ENCODE measurements around the gene ACTL6B. TPM values are rescaled to one million over a fixed set of nuclear protein-coding genes. Genes with fewer than 3 reads are reported as not detected.

The ACTL6B gene
- total and polyA plus RNA-seq, 2 experiments from 2014 or later = not detected

- no peaks in the 10 kb centered on the region for H3K27me3 ChIP-seq
- TF ChIP-seq CTCF (IDR thresholded peaks at IDR 0.05; ENCODE audit: low read depth, low read length) = no peak
- no peak overlapping the region for H3K27ac ChIP-seq
- no peak for DNase-seq (ENCODE audit: low read depth in 1 of 2, low spot score in 1 of 2)
- H3K4me1 ChIP-seq (ENCODE audit: low read depth) = peaks cover 16% of the 10 kb centered on the region
- H3K4me3 ChIP-seq = no peak overlapping the region
- H3K9me3 ChIP-seq (ENCODE audit: low read depth) = no peaks in the 10 kb centered on the region
- no peaks in the 10 kb centered on the region for H3K36me3 ChIP-seq
Observed at GRCh38 chr7:100595188-100595587, 61.1 kb downstream of the ACTL6B start.

Other genes with a start within 250 kb of the ACTL6B start
- 7.9 and 8.1 TPM in 2 replicates for gene ZCWPW1, start 227.7 kb downstream of the ACTL6B start, total RNA-seq
- 13.0 and 18.0 TPM in 2 replicates for gene ZCWPW1, start 227.7 kb downstream of the ACTL6B start, polyA plus RNA-seq
- gene MEPCE, start 226.6 kb downstream of the ACTL6B start, total RNA-seq = 28.5 and 41.7 TPM in 2 replicates
- 21.5 and 27.0 TPM in 2 replicates for gene MEPCE, start 226.6 kb downstream of the ACTL6B start, polyA plus RNA-seq
- 51.5 and 81.5 TPM in 2 replicates for gene PPP1R35, start 220.0 kb downstream of the ACTL6B start, total RNA-seq
- 78.7 and 108 TPM in 2 replicates for gene PPP1R35, start 220.0 kb downstream of the ACTL6B start, polyA plus RNA-seq
- 0.28 and 1.6 TPM in 2 replicates for gene SPACDR, start 192.2 kb downstream of the ACTL6B start, total RNA-seq
- gene SPACDR, start 192.2 kb downstream of the ACTL6B start, polyA plus RNA-seq = 0.79 and 1.2 TPM in 2 replicates
- 103 and 133 TPM in 2 replicates for gene TSC22D4, start 177.2 kb downstream of the ACTL6B start, total RNA-seq
- gene TSC22D4, start 177.2 kb downstream of the ACTL6B start, polyA plus RNA-seq = 91.9 and 138 TPM in 2 replicates
- 9.0 and 13.0 TPM in 2 replicates for gene NYAP1, start 172.5 kb downstream of the ACTL6B start, total RNA-seq
- gene NYAP1, start 172.5 kb downstream of the ACTL6B start, polyA plus RNA-seq = 0.06 and 0.22 TPM in 2 replicates
- 18.3 and 21.7 TPM in 2 replicates for gene AGFG2, start 117.2 kb downstream of the ACTL6B start, total RNA-seq
- gene AGFG2, start 117.2 kb downstream of the ACTL6B start, polyA plus RNA-seq = 9.3 and 17.0 TPM in 2 replicates
- 1.4 and 1.5 TPM in 2 replicates for gene SAP25, start 82.5 kb downstream of the ACTL6B start, total RNA-seq
- gene SAP25, start 82.5 kb downstream of the ACTL6B start, polyA plus RNA-seq = 2.7 and 3.9 TPM in 2 replicates
- gene LRCH4, start 70.3 kb downstream of the ACTL6B start, total RNA-seq = 78.8 and 108 TPM in 2 replicates
- gene LRCH4, start 70.3 kb downstream of the ACTL6B start, polyA plus RNA-seq = 80.9 and 103 TPM in 2 replicates
- gene FBXO24, start 70.1 kb downstream of the ACTL6B start, total RNA-seq = 0.78 and 1.9 TPM in 2 replicates
- 2.3 and 4.1 TPM in 2 replicates for gene FBXO24, start 70.1 kb downstream of the ACTL6B start, polyA plus RNA-seq
- gene PCOLCE, start 54.1 kb downstream of the ACTL6B start, total RNA-seq = 43.2 and 46.3 TPM in 2 replicates
- 70.4 and 111 TPM in 2 replicates for gene PCOLCE, start 54.1 kb downstream of the ACTL6B start, polyA plus RNA-seq
- gene MOSPD3, start 43.9 kb downstream of the ACTL6B start, total RNA-seq = 30.1 and 36.0 TPM in 2 replicates
- 67.8 and 83.3 TPM in 2 replicates for gene MOSPD3, start 43.9 kb downstream of the ACTL6B start, polyA plus RNA-seq
- gene TFR2, start 14.9 kb downstream of the ACTL6B start, total RNA-seq = 0.89 and 2.5 TPM in 2 replicates
- gene TFR2, start 14.9 kb downstream of the ACTL6B start, polyA plus RNA-seq = 0.39 TPM in 1 of 2 replicates, not detected in the other
- gene GNB2, start 17.3 kb upstream of the ACTL6B start, total RNA-seq = 233 and 234 TPM in 2 replicates
- gene GNB2, start 17.3 kb upstream of the ACTL6B start, polyA plus RNA-seq = 241 and 286 TPM in 2 replicates
- 31.9 and 53.2 TPM in 2 replicates for gene GIGYF1, start 37.8 kb upstream of the ACTL6B start, total RNA-seq
- 14.0 and 20.1 TPM in 2 replicates for gene GIGYF1, start 37.8 kb upstream of the ACTL6B start, polyA plus RNA-seq
- 30.6 and 45.7 TPM in 2 replicates for gene POP7, start 49.7 kb upstream of the ACTL6B start, total RNA-seq
- 40.2 and 68.3 TPM in 2 replicates for gene POP7, start 49.7 kb upstream of the ACTL6B start, polyA plus RNA-seq
- gene EPO, start 64.0 kb upstream of the ACTL6B start, total RNA-seq = 0.60 TPM in 1 of 2 replicates, not detected in the other
- 0.34 and 0.46 TPM in 2 replicates for gene EPO, start 64.0 kb upstream of the ACTL6B start, polyA plus RNA-seq
- not detected in 2 replicates for gene ZAN, start 77.1 kb upstream of the ACTL6B start, total RNA-seq
- gene ZAN, start 77.1 kb upstream of the ACTL6B start, polyA plus RNA-seq = not detected in 2 replicates
- gene EPHB4, start 171.1 kb upstream of the ACTL6B start, total RNA-seq = 48.9 and 53.6 TPM in 2 replicates
- 29.5 and 33.4 TPM in 2 replicates for gene EPHB4, start 171.1 kb upstream of the ACTL6B start, polyA plus RNA-seq
- gene SLC12A9, start 196.3 kb upstream of the ACTL6B start, total RNA-seq = 18.3 and 19.5 TPM in 2 replicates
- 12.5 and 14.6 TPM in 2 replicates for gene SLC12A9, start 196.3 kb upstream of the ACTL6B start, polyA plus RNA-seq
- 51.9 and 60.1 TPM in 2 replicates for gene TRIP6, start 210.9 kb upstream of the ACTL6B start, total RNA-seq
- 50.2 and 62.2 TPM in 2 replicates for gene TRIP6, start 210.9 kb upstream of the ACTL6B start, polyA plus RNA-seq
- gene SRRT, start 218.7 kb upstream of the ACTL6B start, total RNA-seq = 78.6 and 83.1 TPM in 2 replicates
- 111 and 148 TPM in 2 replicates for gene SRRT, start 218.7 kb upstream of the ACTL6B start, polyA plus RNA-seq
- 16.0 and 19.0 TPM in 2 replicates for gene UFSP1, start 233.3 kb upstream of the ACTL6B start, total RNA-seq
- 3.9 and 9.9 TPM in 2 replicates for gene UFSP1, start 233.3 kb upstream of the ACTL6B start, polyA plus RNA-seq
- 25.6 TPM in 2 replicates for gene ACHE, start 239.4 kb upstream of the ACTL6B start, total RNA-seq
- gene ACHE, start 239.4 kb upstream of the ACTL6B start, polyA plus RNA-seq = 42.0 and 42.7 TPM in 2 replicates